HG03342 (cell line): Measurements from ENCODE around the gene EPHB2.

Experiments used
- ATAC-seq: cut with Tn5 transposase; IDR thresholded peaks from one replicate; pipeline ENCODE4 v1.9.1; 2021; ENCODE audit warnings: mild to moderate bottlenecking, moderate library complexity; ENCODE audit not compliant: unreplicated experiment

EPHB2 gene

DNA sequence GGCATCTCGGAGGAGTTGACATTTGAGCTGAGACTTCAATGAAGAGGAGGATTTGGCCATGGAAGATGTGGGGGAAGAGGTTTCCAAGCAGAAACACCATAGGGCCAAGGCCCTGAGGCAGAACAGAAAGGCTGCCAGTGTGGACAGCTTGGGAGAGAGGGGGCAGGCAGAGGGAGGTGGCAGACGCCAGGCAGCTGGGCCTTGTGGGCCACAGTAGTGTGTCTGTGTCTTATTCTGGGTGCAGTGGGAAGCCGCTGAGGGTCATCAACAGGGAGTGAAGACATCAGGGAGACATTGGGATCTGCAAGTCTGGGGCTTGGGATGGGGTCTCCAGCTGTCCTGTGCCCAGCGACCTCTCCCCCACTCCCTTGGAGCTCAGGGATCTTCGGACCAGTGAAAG lies 165.2 kb downstream of the EPHB2 start:
- ATAC-seq = no peak

DNA sequence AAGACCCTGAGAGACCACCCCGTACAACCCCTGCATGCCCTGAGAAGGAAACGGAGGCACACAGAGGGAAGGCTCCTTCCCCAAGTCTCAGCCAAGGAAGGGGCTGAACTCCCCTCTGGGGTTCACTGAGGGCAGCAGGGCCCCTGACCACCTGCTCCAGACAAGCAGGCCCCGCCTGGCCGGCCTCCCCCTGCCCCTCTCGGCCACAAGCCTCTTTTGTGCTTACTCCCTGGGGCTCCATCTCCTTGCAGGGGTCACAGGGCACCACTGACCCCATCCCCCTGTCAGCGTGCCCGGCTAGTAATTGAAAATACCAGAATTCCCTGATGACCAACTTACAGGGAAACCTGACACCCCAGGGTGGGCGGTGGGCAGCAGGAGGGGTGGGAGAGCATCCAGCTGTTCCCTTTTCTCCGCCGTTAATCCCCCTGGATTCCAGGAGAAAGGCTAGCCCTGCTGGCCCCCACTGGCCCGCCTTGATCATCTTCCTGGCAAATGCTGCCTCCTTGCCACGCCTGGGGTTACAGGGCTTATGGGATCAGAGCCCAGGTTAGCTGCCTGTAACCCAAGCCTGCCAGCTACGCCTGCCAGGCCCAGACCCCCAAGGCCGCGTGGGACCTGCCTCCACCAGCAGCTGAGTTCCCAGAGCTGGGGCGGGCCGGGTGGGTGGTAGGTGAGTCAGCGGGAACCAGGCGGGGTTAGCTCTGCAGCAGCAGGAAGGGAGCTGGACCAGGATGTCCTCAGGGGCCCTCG lies 165.9 kb downstream of the EPHB2 start:
- ATAC-seq = no peak

DNA sequence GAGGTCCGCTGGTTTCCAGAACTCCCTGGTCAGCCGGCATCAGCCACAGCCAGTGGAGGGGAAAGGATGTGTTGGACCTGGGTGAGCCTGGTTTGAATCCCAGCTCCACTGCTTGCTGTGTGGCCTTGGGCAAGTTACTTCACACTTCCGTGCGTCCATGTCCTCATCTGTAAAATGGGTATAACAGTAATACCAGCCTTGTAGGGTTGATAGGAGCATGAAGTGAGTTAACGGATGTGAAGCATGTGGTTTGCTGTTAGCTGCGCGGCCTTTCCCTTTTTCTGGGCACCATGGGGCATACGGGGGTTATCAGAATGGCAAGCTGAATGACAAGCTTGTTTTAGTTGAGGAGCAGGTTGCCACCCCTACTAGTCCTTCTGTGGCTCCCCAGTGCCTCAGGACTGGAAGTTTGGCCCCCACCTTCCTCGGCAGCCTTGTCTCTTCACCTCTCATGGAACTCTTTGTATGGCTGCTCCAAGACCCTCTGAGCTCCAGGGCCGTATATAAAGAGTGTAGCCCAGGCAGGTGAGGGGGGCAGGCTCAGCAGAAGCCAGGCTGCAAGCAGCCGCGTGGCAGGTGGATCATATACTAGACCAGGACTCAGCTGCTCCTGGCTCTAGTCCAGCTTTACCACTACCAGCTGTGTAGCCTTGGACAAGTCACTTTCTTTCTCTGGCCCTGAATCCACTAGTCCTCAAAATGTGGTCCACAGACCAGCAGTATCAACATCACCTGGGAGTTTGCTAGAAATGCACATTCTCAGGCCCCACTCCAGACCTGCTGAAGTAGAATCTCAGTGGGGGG lies 166.7 kb downstream of the EPHB2 start:
- no peak for ATAC-seq

DNA sequence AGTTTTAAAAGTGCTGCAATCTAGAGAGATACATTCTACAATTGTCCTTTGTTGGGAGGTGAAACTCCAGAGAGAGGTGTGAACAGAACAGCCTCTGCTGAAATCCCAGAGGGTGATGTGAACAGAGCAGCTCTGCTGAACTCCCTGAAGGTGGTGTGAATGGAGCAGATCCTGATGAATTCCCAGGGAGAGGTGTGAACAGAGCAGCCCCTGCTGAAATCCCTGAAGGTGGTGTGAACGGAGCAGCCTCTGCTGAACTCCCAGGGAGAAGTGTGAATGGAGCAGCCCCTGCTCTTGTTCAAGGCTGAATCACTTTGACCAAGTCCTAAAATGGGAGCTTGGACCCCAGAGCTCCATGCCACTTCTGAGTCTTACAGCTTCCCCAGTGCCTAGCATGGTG lies 167.3 kb downstream of the EPHB2 start:
- no peak for ATAC-seq

DNA sequence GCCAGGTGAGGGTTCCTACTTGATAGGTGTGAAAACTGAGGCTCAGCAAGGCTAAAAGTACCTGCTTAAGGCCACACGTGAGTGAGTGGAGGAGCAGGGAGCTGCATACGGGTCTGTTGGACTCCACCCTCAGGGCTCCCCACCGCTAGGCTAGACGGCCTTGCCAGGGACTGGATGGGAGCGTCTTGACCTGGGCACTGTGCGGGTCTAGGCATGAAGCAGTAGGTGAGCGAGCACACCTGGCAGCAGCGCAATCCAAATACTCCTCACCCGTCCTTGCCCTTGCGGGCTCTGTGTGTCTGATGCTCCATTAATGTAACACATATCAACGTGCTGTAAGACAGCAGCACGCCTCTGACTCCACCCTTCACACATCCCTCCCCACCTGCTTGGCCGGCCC lies 168.0 kb downstream of the EPHB2 start:
- no peak for ATAC-seq

DNA sequence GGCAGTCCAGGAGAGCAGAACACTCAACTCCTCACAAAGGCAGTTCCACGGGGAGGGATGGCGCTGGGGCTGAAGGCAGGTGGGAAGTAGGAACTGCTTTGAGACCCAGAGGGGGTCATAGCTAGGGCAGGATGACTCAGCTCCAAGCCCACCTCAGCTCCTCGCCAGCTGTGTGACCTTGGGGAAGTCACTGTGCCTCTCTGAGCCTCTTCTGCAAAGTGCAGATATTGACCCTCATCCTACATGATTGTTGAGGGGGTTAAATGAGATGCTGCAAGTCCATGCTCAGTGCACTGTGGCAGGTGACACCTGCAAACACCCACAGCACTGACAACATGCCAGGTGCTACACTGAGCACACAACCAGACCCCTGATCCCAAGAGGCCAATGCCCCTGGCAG lies 168.8 kb downstream of the EPHB2 start:
- no peak for ATAC-seq

DNA sequence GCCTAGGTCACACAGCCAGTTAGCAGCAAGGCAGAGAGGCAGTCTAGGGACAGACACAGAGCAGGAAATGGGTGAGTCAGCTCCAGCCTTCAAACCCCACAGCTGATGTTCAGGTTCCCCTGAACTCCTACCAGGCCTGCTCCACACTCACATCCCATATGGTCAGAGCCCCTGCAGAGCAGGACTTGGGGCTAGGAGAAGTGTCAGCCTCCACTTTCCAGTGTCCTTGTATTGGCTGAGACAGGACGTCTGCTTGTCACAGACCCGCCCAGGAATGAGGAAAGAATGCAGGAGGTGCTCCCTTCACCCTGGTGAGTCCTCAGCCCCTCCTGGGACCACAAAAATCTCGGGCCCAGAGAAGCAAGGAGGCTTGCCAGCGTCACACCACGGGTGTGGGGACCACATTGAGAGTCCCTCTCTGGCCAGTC lies 169.5 kb downstream of the EPHB2 start:
- no peak for ATAC-seq

DNA sequence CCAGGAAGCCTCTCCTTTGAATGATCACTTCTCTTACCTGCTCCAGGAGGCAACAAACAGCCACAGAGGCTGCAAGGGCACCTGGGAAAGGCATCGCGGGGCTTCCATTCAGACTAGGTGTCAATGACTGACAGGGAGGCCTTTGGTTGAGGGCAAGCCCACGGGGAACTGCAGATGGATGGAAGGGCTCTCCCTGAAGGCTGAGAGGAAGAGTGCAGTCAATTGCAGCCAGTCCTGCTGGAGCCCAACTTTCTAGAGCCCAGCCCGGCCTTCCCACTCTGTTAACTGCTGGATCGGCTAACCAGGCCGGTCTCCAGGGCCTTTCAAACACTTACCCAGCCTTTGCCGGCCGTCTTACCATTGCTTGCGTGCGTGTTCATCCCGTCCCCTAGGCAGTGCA lies 172.8 kb downstream of the EPHB2 start:
- no peak for ATAC-seq

DNA sequence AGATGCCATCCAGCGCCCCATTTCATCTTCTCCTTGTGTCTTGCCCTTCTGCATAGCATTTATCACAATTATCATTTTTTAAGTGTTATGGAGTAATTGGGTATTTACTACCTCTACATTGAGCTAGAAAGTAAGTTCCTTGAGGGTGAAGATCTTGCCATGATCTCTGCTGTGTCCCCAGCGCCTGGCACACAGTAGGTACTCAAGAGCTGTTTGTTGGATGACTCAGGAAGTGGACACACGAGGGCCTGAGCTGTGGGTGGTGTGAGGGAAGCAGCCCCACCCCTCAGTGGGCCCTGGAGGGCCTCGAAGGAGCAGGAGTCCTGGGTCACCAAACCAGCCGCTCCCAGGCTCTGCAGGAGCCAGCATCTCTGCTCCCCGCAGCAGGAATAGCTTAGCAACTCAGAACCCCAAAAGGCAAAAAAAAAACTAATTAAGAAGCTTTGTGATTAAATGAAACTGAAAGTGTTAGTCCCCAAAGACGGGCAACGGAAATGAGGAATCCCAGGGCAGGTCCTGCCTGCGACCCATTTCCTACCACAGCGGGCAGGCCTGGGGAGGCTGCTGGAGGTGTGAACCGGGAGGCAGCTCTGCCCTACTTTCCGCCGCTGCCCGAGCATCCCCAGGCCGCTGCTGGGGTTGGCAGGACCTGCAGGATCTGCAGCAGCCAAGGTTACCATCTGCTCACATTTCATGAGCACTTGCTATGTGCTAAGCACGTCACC lies 174.3 kb downstream of the EPHB2 start:
- ATAC-seq = no peak

DNA sequence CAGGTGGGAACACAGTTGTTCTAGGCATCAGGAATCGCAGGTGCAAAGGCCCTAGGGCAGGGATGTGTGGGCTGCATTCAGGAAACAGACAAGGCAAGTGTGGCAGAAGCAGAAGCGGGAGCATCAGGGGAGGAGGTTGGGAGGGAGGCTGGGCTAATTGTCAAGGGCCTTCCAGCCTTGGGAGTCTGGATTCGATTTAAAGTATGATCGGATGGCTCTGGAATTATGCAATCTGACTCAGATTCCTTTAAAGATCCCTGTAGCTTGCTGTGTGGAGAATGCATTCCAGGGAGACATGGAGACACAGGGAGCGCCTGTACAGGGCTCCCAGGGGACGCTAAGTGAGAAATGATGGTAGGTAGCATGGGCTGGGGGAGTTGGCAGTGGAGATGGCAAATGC lies 175.6 kb downstream of the EPHB2 start:
- ATAC-seq = no peak

DNA sequence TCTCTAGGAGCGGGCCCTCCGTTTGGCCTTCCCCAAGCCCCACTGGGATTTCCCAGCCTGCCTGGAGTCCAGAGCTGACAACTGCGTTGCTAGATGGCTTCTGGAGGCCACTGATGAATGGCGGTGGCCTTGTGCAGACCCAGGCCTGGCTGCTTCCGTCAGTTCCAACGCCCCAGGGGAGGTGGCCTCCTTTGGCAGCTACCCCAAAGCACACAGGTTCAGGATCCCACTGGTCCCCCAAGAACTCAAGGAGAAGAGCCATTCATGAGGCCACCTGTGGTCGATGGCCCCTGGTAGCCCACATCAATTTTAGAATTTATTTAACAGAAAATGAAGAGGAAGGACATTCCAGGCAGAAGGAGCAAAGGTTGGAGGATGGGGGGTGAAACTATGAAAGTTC lies 176.9 kb downstream of the EPHB2 start:
- ATAC-seq = no peak

DNA sequence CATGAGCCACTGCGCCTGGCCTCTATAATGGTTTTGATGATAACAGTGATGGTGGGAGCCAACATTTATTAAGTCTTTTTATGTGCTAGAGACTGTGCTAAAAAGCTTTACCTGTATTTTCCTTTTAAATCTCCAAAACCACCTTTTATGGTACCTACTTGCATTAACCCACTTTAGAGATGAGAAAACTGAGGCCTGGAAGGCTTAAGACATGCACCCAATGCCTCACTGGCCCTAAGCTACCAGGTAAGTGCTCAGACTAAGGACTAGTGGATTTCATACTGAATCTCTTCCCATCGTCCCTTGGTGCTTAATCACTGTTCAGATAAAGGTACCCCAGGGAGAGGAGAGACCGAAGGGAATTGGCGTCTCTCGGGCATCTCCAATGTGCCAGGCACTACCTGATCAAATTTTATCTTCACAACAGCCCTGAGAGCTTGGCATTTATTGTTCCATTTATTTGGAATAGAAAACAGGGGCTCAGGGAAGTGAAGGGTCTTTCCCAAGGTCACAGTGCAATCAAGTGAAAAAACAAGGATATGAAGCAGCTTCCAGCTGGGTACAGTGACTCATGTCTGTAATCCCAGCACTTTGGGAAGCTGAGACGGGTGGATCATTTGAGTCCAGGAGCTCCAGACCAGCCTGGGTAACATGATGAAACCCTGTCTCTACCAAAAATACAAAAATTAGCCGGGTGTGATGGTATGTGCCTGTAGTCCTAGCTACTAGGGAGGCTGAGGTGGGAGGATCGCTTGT lies 177.9 kb downstream of the EPHB2 start:
- no peak for ATAC-seq

DNA sequence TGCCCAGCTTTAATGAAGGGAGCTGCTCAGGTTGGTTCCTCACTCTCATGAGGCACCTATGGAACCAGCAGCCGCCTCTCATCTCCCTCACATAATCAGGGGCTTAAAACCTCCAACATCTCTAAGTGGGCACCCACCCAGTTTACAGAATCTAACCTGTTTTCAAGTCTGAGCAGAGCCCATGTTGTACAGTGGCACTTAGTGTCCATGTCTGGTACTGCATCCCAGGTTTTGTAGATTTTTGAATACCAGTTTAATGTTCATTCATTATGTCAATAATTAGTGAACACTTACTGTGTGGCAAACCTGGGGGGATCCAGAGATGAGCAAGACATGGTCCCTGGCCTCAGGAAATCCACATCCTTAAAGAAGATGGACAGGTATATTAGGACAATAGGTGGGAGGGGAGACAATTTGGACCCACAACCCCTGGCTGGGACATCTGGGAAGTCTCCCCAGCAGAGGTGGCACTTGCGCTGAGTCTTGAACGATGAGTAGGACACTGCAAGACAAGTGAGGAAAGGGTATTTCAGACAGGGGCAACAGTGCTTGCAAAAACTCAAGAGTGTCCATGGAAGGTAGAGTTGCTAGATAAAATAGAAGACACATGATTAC lies 178.7 kb downstream of the EPHB2 start:
- no peak for ATAC-seq

DNA sequence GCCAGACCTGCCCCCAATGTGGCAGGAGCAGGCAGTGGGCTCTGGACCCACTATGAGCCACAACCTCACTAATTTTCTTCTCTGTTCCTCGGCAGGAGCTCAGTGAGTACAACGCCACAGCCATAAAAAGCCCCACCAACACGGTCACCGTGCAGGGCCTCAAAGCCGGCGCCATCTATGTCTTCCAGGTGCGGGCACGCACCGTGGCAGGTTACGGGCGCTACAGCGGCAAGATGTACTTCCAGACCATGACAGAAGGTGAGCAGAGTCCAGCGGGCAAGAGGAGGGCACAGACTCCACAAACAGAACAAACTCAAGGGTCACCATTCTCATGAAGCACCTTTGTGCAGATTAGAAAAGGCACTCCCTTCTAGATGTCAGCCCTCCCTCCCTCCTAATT lies 182.2 kb downstream of the EPHB2 start:
- no peak for ATAC-seq

DNA sequence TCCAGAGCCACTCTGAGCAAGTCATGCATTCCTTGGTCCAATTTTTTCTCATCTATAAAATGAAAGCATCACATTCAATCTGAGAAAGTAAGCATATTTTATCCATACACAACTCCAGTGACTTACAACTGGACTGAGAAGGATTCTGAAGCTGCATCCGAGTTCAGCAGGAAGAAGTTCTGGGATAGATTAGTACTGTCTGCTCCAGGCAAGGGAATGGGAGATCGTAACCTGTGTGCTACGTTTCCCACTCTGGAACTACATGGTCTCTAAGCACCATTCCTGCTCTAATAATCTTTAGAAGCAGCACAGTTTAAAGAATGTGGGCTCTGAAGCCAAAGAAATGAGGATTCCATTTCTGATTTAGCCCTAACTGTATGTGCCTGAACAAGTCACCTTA lies 182.7 kb downstream of the EPHB2 start:
- ATAC-seq = no peak

DNA sequence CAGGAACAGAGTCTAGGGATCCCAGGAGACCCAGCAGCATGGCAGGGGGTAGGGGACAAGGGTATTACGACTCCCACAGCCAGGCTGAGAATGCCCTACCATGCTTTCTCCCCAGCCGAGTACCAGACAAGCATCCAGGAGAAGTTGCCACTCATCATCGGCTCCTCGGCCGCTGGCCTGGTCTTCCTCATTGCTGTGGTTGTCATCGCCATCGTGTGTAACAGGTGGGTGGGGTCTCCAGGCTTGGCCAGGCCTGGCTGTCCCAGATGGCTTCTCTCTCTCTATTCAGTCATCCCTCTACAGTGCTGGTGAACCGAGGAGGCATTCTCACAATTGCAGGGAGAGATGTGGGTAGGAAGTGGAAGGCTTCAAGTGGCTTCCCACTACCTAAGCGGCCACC lies 184.7 kb downstream of the EPHB2 start:
- no peak for ATAC-seq

DNA sequence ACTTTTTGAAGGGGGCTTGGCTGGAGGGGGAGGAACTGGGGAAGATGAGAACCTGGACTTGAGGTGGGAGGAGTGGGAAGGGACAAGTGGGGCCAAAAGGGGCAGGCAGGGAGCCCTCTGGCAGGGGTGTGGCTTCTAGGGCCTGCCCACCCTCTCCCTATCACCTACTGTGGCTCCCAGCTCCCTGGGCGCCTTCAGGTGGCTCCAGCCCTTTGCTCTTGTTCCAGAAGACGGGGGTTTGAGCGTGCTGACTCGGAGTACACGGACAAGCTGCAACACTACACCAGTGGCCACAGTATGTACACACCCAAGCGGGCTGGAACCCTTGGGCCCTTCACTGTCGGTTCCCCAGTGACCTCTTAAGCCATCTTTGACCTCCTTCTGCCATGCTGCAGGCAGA lies 185.5 kb downstream of the EPHB2 start:
- ATAC-seq = no peak

DNA sequence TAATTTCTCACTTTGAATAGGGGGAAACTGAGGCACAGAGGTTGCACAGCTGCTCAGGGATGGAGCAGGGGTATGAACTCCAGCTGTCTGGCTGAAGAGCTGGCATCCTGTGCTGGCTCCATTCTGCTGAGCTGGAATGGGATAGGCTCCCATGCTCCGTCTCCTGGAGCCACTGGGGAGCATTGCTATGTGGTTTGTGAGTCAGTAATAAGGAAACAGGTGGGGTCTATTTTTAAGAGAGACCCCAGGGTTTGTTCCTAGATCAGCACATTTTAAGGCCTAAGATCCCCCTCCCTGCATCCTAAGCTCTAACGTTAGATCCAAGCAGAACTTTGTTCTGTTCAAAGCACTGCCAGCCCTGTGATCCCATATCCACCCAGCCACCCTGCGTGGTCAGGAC lies 189.8 kb downstream of the EPHB2 start:
- no peak for ATAC-seq

DNA sequence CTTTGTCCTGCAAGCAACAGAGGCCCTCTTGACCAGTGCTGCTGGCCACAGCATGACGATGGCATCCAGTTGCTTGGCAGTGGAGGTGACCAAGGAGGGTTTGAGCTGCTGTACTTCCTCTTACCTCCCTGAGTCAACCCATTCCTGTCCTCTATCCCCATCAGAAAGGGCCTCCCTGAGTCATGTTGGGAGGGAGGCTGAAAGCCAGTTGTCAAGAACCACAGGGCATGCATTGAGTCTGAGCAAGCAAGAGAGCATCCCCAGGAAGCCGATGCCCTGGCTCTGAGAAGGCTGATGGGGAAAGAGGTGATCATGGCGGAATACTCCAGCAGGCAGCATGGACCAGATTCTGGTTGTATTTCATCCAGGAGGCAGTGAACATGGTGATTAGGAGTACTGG lies 192.5 kb downstream of the EPHB2 start:
- no peak for ATAC-seq

DNA sequence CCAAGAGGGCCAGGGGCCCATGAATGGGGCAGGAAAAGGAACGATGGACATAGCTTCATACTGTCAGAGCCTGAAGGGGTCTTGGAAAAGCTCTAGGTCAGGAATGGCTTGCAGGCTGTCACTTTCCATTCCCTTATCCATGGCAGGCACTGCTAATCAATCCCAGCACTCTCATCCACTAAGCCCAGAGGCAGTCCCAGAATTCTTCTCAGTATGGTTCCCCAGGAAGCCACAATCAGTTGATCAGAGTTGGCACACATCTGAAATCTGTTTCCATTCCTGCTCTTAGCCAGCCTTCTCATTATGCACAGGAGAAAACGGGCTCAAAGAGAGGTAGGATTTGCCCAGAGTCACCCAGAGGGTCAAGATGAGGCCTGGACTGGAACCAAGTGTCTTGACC lies 196.3 kb downstream of the EPHB2 start:
- no peak for ATAC-seq

DNA sequence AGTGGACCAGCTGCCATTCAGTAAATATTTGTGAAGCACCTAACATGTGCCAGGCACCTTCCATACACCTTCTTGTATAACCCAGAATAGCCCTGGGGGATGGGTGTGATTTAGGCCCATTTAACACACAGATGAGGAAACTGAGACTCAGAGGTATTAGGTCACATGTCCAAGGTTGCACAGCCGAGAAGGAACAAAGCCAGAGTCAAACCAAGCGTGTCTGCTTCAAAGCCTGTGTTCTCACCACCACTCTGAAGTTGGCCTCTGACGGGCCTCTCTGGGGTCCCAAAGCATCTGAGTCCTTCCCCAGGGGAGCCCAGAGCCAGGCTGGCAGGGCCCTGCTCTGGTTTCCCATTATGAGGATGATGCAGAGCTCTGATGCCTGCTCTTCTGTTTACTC lies 196.9 kb downstream of the EPHB2 start:
- ATAC-seq = no peak
